ENCODE measurements around the gene MKKS. TPM values are rescaled to one million over a fixed set of nuclear protein-coding genes. Genes with fewer than 3 reads are reported as not detected.

MKKS gene
- total RNA-seq, 1 experiment from 2014 or later, result 12.1 TPM

GRCh38 chr20:10390709-10391108, 43.3 kb downstream of the MKKS start:
- no peaks in the 10 kb centered on the region for H3K4me1 Mint-ChIP-seq (ENCODE audit: low read depth, unreplicated experiment)
- no peak for TF ChIP-seq CTCF (IDR thresholded peaks at IDR 0.05; ENCODE audit: unreplicated experiment)
- H3K36me3 Mint-ChIP-seq (ENCODE audit: insufficient read depth, unreplicated experiment), result no peaks in the 10 kb centered on the region
- intact Hi-C loops (cut with micrococcal nuclease; ENCODE audit: unreplicated experiment), result no loop called here
- H3K4me3 Mint-ChIP-seq (ENCODE audit: low read depth, unreplicated experiment), result no peak overlapping the region
- no peaks in the 10 kb centered on the region for H3K27me3 Mint-ChIP-seq (ENCODE audit: unreplicated experiment)
- CTCF ChIA-PET, result interaction anchor here (0.7 kb wide), 1 partner anchor 10 kb away, joined by 3 read pairs; no protein-coding TSS in a partner anchor
- DNase-seq, result no peak
- no peaks in the 10 kb centered on the region for H3K9me3 Mint-ChIP-seq (ENCODE audit: low read depth, unreplicated experiment)
- no peak overlapping the region for H3K27ac Mint-ChIP-seq (ENCODE audit: unreplicated experiment)
- BruUV-seq (replicated peaks), result no TSS peak

- Mint-ChIP-seq H3K27me3 (ENCODE audit: unreplicated experiment) (no peaks in the 10 kb centered on the region), H3K4me1 (ENCODE audit: low read depth, unreplicated experiment) (no peaks in the 10 kb centered on the region), H3K9me3 (ENCODE audit: low read depth, unreplicated experiment) (no peaks in the 10 kb centered on the region), H3K36me3 (ENCODE audit: insufficient read depth, unreplicated experiment) (no peaks in the 10 kb centered on the region), H3K4me3 (ENCODE audit: low read depth, unreplicated experiment) (no peak overlapping the region), H3K27ac (ENCODE audit: unreplicated experiment) (no peak overlapping the region)
- CTCF ChIA-PET, result interaction anchor here (0.9 kb wide), 1 partner anchor 38 kb away, joined by 3 read pairs; no protein-coding TSS in a partner anchor
- no TSS peak for BruUV-seq (replicated peaks)
- intact Hi-C loops (cut with micrococcal nuclease; ENCODE audit: unreplicated experiment), result no loop called here
- no peak for TF ChIP-seq CTCF (IDR thresholded peaks at IDR 0.05; ENCODE audit: unreplicated experiment)
- no peak for DNase-seq
Observed at GRCh38 chr20:10388597-10388996, 45.4 kb downstream of the MKKS start.

GRCh38 chr20:10387686-10388085, 46.3 kb downstream of the MKKS start:
- H3K4me3 Mint-ChIP-seq (ENCODE audit: low read depth, unreplicated experiment), result no peak overlapping the region
- no peaks in the 10 kb centered on the region for H3K27me3 Mint-ChIP-seq (ENCODE audit: unreplicated experiment)
- BruUV-seq (replicated peaks), result no TSS peak
- intact Hi-C loops (cut with micrococcal nuclease; ENCODE audit: unreplicated experiment), result no loop called here
- no peaks in the 10 kb centered on the region for H3K9me3 Mint-ChIP-seq (ENCODE audit: low read depth, unreplicated experiment)
- H3K27ac Mint-ChIP-seq (ENCODE audit: unreplicated experiment), result no peak overlapping the region
- H3K36me3 Mint-ChIP-seq (ENCODE audit: insufficient read depth, unreplicated experiment), result no peaks in the 10 kb centered on the region
- TF ChIP-seq CTCF (IDR thresholded peaks at IDR 0.05; ENCODE audit: unreplicated experiment), result no peak
- no peaks in the 10 kb centered on the region for H3K4me1 Mint-ChIP-seq (ENCODE audit: low read depth, unreplicated experiment)
- CTCF ChIA-PET, result interaction anchor here (0.9 kb wide), 1 partner anchor 39 kb away, joined by 3 read pairs; no protein-coding TSS in a partner anchor
- DNase-seq, result no peak

GRCh38 chr20:10385850-10386544, 48.0 kb downstream of the MKKS start:
- H3K27ac Mint-ChIP-seq (ENCODE audit: unreplicated experiment), result no peak overlapping the region
- no peak overlapping the region for H3K4me3 Mint-ChIP-seq (ENCODE audit: low read depth, unreplicated experiment)
- intact Hi-C loops (cut with micrococcal nuclease; ENCODE audit: unreplicated experiment), result no loop called here
- H3K27me3 Mint-ChIP-seq (ENCODE audit: unreplicated experiment), result no peaks in the 10 kb centered on the region
- CTCF ChIA-PET, result no interaction called here
- no peak for TF ChIP-seq CTCF (IDR thresholded peaks at IDR 0.05; ENCODE audit: unreplicated experiment)
- DNase-seq, result no peak
- H3K9me3 Mint-ChIP-seq (ENCODE audit: low read depth, unreplicated experiment), result no peaks in the 10 kb centered on the region
- no peaks in the 10 kb centered on the region for H3K4me1 Mint-ChIP-seq (ENCODE audit: low read depth, unreplicated experiment)
- H3K36me3 Mint-ChIP-seq (ENCODE audit: insufficient read depth, unreplicated experiment), result no peaks in the 10 kb centered on the region
- BruUV-seq (replicated peaks), result no TSS peak

Measured in Calu3 (cell line).